Spleen (tissue), 7 donors: Measurements from ENCODE around the gene PTPRG.

Experiments
- CTCF ChIP-seq, 11 experiments: fragments of 200-600 bp in 7 of 11; fragments of 450-650 bp in 4 of 11; sonication (generic) in 4 of 11; IDR thresholded peaks in 8 of 11; conservative IDR thresholded peaks in 3 of 11; 1 replicate in 7 of 11; 2 replicates in 4 of 11; pipeline versions ENCODE4 v1.4.0 to v1.8.0; 2016 to 2021; ENCODE audit warnings: antibody characterized with exemption in 11 of 11, inconsistent platforms in 4 of 11, mild to moderate bottlenecking in 1 of 11
- POLR2A ChIP-seq, 3 donors: fragments of 450-650 bp; IDR thresholded peaks; one replicate each; pipeline ENCODE4 v1.5.1; 2017; ENCODE audit warnings: antibody characterized with exemption in 3 of 3, mild to moderate bottlenecking in 1 of 3
- POLR2AphosphoS5 ChIP-seq, 3 donors: sonication (generic); formaldehyde crosslinking; IDR thresholded peaks; one replicate each; pipeline ENCODE4 v1.5.1; 2017; ENCODE audit warnings: antibody characterized with exemption in 3 of 3
- donor health status: DM: no; HTN: no; CAD: no; lungs with moderate emphysema.
- donor health status: DM: no; HTN: no; CAD: no.
- donor health status: DM: no; HTN: no; CAD: no.

DNA sequence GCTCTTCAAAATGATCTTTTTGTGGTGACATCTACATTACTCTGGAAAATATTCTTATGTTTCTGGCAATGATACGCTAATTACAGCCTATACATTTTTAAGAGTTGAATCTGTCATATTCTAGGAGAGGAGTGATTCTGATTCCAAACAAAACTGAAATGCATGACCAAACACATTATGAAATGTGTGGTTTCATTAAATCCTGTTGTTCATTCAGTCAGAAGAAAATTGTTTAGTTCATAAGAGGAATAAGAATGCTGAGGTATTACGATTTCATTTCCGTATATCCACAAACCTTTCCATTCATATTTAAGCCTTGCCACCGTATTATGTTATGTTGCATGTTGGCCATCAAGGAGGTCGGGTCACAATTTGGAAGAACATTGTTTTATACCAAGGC is 466.9 kb downstream of the PTPRG start:
- TF ChIP-seq CTCF (IDR thresholded peaks at IDR 0.05 in 8 of 11, conservative IDR thresholded peaks at IDR 0.05 in 3 of 11) (no peak), POLR2AphosphoS5 (IDR thresholded peaks at IDR 0.05) (no peak), POLR2A (IDR thresholded peaks at IDR 0.05) (no peak)
